ENCODE results near the gene HCN3.

HCN3 gene

GRCh38 chr1:155309423-155310021 is 32.3 kb downstream of the HCN3 start (continued):
- TF ChIP-seq, protein P1, sequence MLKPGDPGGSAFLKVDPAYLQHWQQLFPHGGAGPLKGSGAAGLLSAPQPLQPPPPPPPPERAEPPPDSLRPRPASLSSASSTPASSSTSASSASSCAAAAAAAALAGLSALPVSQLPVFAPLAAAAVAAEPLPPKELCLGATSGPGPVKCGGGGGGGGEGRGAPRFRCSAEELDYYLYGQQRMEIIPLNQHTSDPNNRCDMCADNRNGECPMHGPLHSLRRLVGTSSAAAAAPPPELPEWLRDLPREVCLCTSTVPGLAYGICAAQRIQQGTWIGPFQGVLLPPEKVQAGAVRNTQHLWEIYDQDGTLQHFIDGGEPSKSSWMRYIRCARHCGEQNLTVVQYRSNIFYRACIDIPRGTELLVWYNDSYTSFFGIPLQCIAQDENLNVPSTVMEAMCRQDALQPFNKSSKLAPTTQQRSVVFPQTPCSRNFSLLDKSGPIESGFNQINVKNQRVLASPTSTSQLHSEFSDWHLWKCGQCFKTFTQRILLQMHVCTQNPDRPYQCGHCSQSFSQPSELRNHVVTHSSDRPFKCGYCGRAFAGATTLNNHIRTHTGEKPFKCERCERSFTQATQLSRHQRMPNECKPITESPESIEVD (tag by site-specific recombination; IDR thresholded peaks at IDR 0.05) = no peak
- TF ChIP-seq PATZ1 (tag by site-specific recombination; IDR thresholded peaks at IDR 0.05) (peak; percentile 49), ZNF510 (tag by site-specific recombination; IDR thresholded peaks at IDR 0.05; ENCODE audit: insufficient replicate concordance) (no peak), ZNF366 (tag by site-specific recombination; conservative IDR thresholded peaks at IDR 0.05) (no peak), ZNF837 (tag by site-specific recombination; IDR thresholded peaks at IDR 0.05) (no peak), SP3 (tag by site-specific recombination; IDR thresholded peaks at IDR 0.05) (no peak), PRDM10 (tag by site-specific recombination; IDR thresholded peaks at IDR 0.05) (no peak), ZNF664 (tag by site-specific recombination; IDR thresholded peaks at IDR 0.05) (no peak), ZNF19 (tag by site-specific recombination; IDR thresholded peaks at IDR 0.05; ENCODE audit: low read depth) (no peak), ZBTB8A (tag by site-specific recombination; IDR thresholded peaks at IDR 0.05) (no peak; the same call in 1 of the 2 replicates), ZFP37 (tag by site-specific recombination; IDR thresholded peaks at IDR 0.05) (no peak), ZNF747 (tag by site-specific recombination; IDR thresholded peaks at IDR 0.05) (no peak), ZNF501 (tag by site-specific recombination; IDR thresholded peaks at IDR 0.05) (no peak), ZNF157 (tag by site-specific recombination; IDR thresholded peaks at IDR 0.05) (no peak), ZNF174 (tag by site-specific recombination; IDR thresholded peaks at IDR 0.05) (no peak), ZNF140 (tag by site-specific recombination; IDR thresholded peaks at IDR 0.05) (no peak), KLF1 (tag by site-specific recombination; IDR thresholded peaks at IDR 0.05) (peak; percentile 96), ZNF148 (tag by site-specific recombination; IDR thresholded peaks at IDR 0.05; ENCODE audit: borderline replicate concordance) (no peak), ZBTB48 (tag by site-specific recombination; IDR thresholded peaks at IDR 0.05) (no peak), ZNF214 (tag by site-specific recombination; IDR thresholded peaks at IDR 0.05; ENCODE audit: borderline replicate concordance) (no peak), ZNF600 (tag by site-specific recombination; IDR thresholded peaks at IDR 0.05) (no peak), ZSCAN5A (tag by site-specific recombination; IDR thresholded peaks at IDR 0.05) (no peak), YY1 (tag by site-specific recombination; IDR thresholded peaks at IDR 0.05) (0 out of 2 replicates have a peak, but pooled peaks have one; percentile 34), ZNF585B (tag by site-specific recombination; IDR thresholded peaks at IDR 0.05) (no peak), ZNF114 (tag by site-specific recombination; IDR thresholded peaks at IDR 0.05) (no peak), ZNF707 (tag by site-specific recombination; IDR thresholded peaks at IDR 0.05) (no peak)
- TF ChIP-seq, protein P2, sequence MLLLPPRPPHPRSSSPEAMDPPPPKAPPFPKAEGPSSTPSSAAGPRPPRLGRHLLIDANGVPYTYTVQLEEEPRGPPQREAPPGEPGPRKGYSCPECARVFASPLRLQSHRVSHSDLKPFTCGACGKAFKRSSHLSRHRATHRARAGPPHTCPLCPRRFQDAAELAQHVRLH (tag by site-specific recombination; IDR thresholded peaks at IDR 0.05) = no peak
- TF ChIP-seq, protein P3, sequence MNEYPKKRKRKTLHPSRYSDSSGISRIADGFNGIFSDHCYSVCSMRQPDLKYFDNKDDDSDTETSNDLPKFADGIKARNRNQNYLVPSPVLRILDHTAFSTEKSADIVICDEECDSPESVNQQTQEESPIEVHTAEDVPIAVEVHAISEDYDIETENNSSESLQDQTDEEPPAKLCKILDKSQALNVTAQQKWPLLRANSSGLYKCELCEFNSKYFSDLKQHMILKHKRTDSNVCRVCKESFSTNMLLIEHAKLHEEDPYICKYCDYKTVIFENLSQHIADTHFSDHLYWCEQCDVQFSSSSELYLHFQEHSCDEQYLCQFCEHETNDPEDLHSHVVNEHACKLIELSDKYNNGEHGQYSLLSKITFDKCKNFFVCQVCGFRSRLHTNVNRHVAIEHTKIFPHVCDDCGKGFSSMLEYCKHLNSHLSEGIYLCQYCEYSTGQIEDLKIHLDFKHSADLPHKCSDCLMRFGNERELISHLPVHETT (tag by site-specific recombination; IDR thresholded peaks at IDR 0.05) = no peak

Data from HEK293 (cell line).